ENCODE data around the gene AKAP10.

GRCh38 chr17:19975601-19976000, 2.0 kb downstream of the AKAP10 start:
- TF ChIP-seq EZH2 (optimal IDR thresholded peaks at IDR 0.05; ENCODE audit: low read depth, low read length) (no peak), CTCF (IDR thresholded peaks at IDR 0.05; ENCODE audit: low read length) (no peak)

All from MM.1S (cell line).